Activated CD4-positive, alpha-beta T cell treated with anti-CD3 and anti-CD28 coated beads, Interleukin-2, amount 50 U/mL, for 24 hours (primary cell): ENCODE measurements around the gene GPD1.
"Not testable (repeated sequence)": the region's sequence is repeated elsewhere in the genome, so short reads cannot be mapped to it uniquely, and the experiment has no call there.

Experiments
- DNase-seq, 2 donors: peaks; one replicate each; pipeline ENCODE4 v3.0.0-alpha.2; 2020; ENCODE audit warnings: low read depth in 1 of 2, low spot score in 1 of 2

Gene GPD1

GRCh38 chr12:50120521-50120920 lies 16.7 kb downstream of the GPD1 start:
- DNase-seq, result no peak

DNA sequence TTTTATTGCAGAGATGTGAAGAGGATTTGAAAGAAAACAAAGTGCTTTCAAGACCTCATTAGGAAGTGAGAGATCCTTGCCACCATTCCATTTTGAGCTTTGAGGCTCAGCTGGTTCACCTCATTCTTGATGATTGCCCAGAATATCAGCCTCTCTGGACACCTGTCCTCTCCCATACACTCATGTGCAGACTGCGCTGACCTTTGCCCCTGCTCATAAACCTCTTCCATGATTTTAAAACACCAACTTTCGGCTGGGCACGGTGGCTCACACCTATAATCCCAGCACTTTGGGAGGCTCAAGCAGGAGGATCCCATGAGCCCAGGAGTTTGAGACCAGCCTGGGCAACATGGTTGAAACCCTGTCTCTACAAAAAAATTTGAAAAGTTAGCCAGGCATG lies 17.1 kb downstream of the GPD1 start:
- DNase-seq, result no peak

DNA sequence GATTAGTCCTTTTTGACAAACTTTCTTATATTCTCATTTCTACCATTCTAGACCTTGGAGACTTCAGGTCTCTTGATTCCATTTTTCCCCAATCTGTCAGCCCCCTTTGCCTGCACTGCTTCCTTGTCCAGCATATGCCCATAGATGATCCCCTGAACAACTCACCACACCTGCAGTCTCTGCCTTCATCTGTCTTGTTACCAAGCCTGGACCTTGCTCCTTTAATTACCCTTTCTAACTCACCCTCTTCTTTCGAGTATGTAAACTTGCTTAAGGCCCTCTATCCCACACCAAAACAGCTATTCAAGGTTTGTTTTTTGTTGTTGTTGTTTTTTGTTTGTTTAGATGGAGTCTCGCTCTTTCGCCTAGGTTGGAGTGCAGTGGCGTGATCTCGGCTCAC lies 17.8 kb downstream of the GPD1 start:
- DNase-seq, result no peak

DNA sequence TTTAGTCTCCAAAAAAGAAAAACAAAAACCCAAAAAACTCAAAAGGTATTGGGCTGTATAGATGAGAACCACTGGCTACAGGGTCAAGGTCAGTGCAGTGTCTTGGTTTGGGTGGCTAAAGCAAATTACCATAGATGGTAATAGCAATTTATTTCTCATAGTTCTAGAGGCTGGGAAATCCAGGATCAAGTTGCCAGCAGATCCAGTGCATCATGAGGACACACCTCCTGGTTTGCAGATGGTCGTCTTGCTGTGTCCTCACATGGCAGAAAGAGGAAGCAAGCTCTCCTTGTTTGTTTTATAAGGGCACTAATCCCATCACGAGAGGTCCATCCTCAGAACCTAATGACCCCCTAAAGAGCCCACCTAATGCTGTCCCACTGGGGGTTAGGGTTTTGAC lies 19.4 kb downstream of the GPD1 start:
- DNase-seq, result no peak

DNA sequence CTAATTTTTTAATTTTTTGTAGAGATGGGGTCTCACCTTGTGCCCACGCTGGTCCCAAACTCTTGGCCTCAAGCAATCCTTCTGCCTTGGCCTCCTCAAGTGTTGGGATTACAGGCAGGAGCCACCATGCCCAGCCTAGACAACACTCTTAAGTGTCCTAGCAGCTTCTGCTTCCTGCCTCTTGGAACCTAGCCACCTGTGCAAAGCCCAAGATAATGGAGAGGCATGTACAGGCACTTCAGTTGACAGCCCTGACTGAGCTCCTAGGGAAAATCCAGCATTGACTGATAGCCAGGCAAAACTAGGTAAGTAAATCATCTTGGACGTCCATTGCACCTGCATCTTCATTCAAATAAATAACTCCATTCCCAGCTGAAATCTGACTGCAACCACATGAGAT lies 23.7 kb downstream of the GPD1 start:
- no peak for DNase-seq

DNA sequence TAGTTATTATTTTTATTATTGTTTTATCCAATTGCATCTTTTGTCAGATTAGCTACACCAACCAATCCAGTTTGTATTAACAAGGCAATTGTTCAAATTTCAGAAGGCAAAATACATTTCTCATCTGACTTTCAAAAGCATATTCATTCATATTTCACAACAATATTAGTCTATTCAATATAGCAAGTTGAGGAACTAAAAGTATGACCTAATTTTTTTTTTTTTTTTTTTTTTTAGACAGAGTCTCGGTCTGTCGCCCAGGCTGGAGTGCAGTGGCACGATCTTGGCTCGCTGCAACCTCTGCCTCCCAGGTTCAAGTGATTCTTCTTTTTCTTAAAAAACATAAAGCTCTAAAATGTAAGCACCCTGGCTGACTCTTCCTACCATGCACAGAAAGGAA lies 25.5 kb downstream of the GPD1 start:
- DNase-seq, result no peak

- DNase-seq, result peak in 1 of 2 donors; percentile 28
These were observed 28.8 kb downstream of the GPD1 start for GRCh38 chr12:50132505-50133135.

- DNase-seq, result no peak
These were observed 39.2 kb downstream of the GPD1 start for GRCh38 chr12:50142993-50143392.

DNA sequence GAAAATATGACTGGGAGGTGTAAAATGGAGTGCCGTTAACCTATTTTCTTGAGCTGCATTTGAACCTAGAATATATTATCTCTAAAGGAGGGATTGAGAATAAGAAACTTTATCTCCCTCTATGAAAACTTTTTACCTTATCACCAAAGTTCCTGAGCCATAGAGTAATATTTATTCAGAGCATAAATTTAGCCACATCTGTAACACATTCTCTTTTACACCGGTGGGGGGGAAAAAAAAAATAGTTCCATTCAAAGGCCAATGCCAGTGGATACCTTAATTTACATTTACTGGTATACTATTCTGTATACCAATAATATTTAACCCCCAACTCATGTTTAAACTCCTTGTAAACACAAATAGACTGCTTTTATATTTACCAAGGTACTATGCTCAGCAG lies 41.6 kb downstream of the GPD1 start:
- DNase-seq, result no peak

DNA sequence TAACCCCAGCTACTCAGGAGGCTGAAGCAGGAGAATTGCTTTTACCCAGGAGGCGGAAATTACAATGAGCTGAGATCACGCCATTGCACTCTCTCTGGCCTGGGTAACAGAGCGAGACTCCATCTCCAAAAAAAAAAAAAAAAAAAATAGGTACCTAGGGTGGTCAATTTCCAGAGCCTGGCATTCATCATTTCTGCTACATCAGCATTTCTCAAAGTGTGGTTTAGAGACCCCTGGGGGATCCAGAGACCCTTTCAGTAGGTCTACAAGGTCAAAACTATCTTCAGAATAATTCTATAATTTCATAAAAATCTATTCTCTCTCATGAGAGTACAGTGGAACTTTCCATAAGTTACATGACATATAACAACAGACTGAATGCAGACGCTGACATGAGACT lies 43.5 kb downstream of the GPD1 start:
- DNase-seq, result no peak

GRCh38 chr12:50148011-50148410 lies 44.2 kb downstream of the GPD1 start:
- DNase-seq, result not testable (repeated sequence)

DNA sequence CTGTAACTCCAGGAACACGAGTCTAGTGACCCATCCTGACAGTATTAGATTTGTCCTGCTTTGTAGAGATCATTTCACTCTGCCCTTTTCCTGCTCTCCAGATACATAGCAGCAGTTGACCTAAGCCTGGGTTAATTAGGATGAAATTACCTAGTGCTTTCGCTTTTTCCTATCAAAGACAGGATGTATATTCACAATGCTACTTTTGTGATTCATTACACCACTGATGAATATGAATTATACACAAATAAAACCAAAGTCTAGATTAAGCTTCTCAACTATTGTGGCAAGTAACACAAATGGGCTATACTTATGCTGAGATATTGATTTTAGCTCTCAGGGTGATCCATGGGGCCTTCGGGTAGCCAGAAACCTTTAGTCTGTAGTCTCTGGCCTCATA lies 45.5 kb downstream of the GPD1 start:
- DNase-seq, result no peak

- DNase-seq, result no peak
These were observed 47.4 kb downstream of the GPD1 start for GRCh38 chr12:50151047-50151687.

- DNase-seq, result not testable (repeated sequence)
These were observed 51.1 kb downstream of the GPD1 start for GRCh38 chr12:50154947-50155346.

DNA sequence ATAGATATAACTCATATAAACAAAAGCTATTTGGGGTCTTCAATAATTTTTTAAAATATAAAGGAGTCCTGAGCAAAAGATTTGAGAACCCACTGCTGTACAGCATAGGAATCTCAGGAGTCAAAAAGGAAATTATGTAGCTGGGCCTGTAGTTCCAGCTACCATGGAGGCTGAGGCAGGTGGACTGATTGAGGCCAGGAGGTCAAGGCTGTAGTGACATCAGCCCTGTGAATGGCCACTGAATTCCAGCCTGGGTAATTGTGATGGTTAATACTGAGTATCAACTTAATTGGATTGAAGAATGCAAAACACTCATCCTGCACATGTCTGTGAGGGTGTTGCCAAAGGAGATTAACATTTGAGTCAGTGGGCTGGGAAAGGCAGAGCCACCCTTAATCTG lies 52.8 kb downstream of the GPD1 start:
- no peak for DNase-seq

- no peak for DNase-seq
These were observed 53.5 kb downstream of the GPD1 start for GRCh38 chr12:50157259-50157658.

DNA sequence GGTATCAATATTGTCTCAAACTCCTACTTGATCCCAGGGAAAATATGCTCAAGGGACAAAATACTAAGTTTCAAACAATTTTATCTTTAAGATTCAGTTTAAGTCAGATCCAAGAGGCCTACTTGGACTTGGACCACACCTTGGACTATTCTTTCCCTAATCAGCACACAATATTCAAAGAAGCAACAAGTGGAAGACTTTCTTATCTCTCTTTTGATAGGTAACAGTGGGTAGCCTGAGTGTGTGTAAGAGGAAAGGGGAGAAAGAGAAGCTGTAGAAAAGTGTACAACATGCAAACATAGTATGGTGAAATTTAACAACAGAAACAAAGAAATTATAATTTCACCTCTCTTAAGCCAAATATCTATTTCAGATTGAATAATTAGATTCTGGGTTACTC lies 56.8 kb downstream of the GPD1 start:
- DNase-seq, result no peak
